ENCODE results near the gene GALNT10. TPM values are rescaled to one million over a fixed set of nuclear protein-coding genes. Genes with fewer than 3 reads are reported as not detected.

The GALNT10 gene
- polyA plus RNA-seq, 1 donor = 12.9 TPM

DNA sequence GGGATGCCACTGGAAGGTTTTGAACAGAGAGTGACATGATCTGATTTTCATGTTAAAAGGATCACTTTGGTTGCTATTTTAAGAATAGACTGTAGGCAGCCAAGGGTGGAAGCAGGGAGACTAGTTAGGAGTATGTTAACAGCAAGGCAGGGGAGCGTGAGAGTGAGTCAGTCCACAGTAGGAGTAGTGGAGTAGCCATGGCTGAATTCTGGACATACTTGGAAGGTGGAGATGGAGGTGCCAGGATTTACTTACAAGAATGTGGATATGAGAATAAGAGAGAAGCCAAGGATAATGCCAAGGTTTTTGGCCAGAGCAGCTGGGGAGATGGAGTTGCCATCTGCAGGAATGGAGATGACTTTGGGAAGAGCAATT lies 118.8 kb downstream of the GALNT10 start:
- H3K36me3 ChIP-seq (ENCODE audit: control insufficient read depth, insufficient read depth, low read length) = no peaks in the 10 kb centered on the region
- peaks cover 7% of the 10 kb centered on the region for H3K9me3 ChIP-seq (ENCODE audit: control insufficient read depth, low read depth, low read length)
- 100% methylated on average over 1 of the region's 1 CpG for WGBS (ENCODE audit: insufficient coverage, low lambda C conversion rate)
- no peak for DNase-seq
- no peak overlapping the region for H3K4me3 ChIP-seq (ENCODE audit: low read length)
- no peaks in the 10 kb centered on the region for H3K27me3 ChIP-seq (ENCODE audit: control insufficient read depth, insufficient read depth, low read length)
- H3K27ac ChIP-seq (ENCODE audit: low read length) = no peak overlapping the region
- H3K4me1 ChIP-seq (ENCODE audit: control insufficient read depth, insufficient read depth, low read length) = no peaks in the 10 kb centered on the region

DNA sequence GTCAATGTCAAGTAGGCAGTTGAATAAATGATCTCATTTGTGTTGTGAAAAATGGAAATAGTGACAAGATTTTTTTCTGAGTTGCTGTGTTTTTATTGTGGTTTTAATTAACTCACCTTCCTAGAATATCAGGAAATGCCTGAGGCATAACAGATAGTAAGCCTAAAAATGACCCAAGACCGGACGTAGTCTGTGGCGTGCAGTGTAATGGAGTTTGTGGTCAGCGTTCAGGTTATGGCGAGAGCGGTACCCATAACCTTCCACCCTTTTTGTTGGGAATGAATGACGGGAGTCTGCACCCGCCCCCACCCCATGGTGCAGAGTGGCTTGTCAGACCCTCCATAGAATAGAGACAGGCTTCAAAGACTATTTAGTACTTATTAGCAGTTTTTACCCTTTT lies 119.3 kb downstream of the GALNT10 start:
- DNase-seq = no peak
- Histone ChIP-seq H3K4me3 (ENCODE audit: low read length) (no peak overlapping the region), H3K36me3 (ENCODE audit: control insufficient read depth, insufficient read depth, low read length) (no peaks in the 10 kb centered on the region), H3K9me3 (ENCODE audit: control insufficient read depth, low read depth, low read length) (peaks cover 6% of the 10 kb centered on the region), H3K27ac (ENCODE audit: low read length) (no peak overlapping the region), H3K27me3 (ENCODE audit: control insufficient read depth, insufficient read depth, low read length) (no peaks in the 10 kb centered on the region), H3K4me1 (ENCODE audit: control insufficient read depth, insufficient read depth, low read length) (no peaks in the 10 kb centered on the region)
- WGBS (ENCODE audit: insufficient coverage, low lambda C conversion rate) = no CpG with 5 or more reads among the region's 8 CpGs

DNA sequence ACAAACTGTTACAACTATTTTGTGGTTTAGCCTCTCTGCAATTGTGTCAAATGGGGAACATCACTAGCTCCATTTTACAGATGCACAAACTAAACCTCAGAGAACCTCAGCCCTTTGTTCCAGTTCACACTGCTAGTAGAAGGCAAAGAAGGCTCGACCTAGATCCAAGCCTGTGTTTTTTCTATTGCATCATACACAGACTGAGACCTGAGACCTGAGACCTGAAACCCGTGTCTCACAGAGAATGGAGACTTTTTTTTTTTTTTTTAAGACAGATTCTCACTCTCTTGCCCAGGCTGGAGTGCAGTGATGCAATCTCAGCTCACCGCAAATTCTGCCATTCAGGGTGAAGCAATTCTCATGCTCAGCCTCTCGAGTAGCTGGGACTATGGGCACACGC lies 120.8 kb downstream of the GALNT10 start:
- Histone ChIP-seq H3K27ac (ENCODE audit: low read length) (no peak overlapping the region), H3K27me3 (ENCODE audit: control insufficient read depth, insufficient read depth, low read length) (no peaks in the 10 kb centered on the region), H3K9me3 (ENCODE audit: control insufficient read depth, low read depth, low read length) (no peaks in the 10 kb centered on the region), H3K36me3 (ENCODE audit: control insufficient read depth, insufficient read depth, low read length) (no peaks in the 10 kb centered on the region), H3K4me1 (ENCODE audit: control insufficient read depth, insufficient read depth, low read length) (no peaks in the 10 kb centered on the region), H3K4me3 (ENCODE audit: low read length) (no peak overlapping the region)
- WGBS (ENCODE audit: insufficient coverage, low lambda C conversion rate) = no CpG with 5 or more reads among the region's 5 CpGs
- DNase-seq = no peak

DNA sequence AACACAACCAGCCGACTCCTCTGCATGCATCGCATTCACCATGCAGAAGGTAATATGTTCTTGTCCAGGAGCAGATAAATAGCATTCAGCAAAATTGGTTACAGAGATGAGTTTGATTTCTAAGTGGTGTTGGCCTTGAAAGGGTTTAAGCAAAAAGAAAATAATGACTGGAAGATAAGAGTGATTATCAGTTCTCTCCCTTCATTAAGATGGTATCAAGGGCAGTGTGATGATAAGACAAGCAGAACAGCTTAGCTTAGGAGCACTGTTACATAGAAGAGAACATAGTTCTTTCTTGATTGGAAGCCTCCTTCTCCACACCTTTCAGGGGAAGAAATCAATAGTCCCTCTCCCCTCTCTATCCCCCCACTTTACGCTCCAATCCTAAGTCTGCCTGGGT lies 121.5 kb downstream of the GALNT10 start:
- Histone ChIP-seq H3K9me3 (ENCODE audit: control insufficient read depth, low read depth, low read length) (no peaks in the 10 kb centered on the region), H3K4me3 (ENCODE audit: low read length) (no peak overlapping the region), H3K4me1 (ENCODE audit: control insufficient read depth, insufficient read depth, low read length) (no peaks in the 10 kb centered on the region), H3K36me3 (ENCODE audit: control insufficient read depth, insufficient read depth, low read length) (no peaks in the 10 kb centered on the region), H3K27ac (ENCODE audit: low read length) (no peak overlapping the region), H3K27me3 (ENCODE audit: control insufficient read depth, insufficient read depth, low read length) (no peaks in the 10 kb centered on the region)
- DNase-seq = no peak
- no CpG with 5 or more reads among the region's 3 CpGs for WGBS (ENCODE audit: insufficient coverage, low lambda C conversion rate)

DNA sequence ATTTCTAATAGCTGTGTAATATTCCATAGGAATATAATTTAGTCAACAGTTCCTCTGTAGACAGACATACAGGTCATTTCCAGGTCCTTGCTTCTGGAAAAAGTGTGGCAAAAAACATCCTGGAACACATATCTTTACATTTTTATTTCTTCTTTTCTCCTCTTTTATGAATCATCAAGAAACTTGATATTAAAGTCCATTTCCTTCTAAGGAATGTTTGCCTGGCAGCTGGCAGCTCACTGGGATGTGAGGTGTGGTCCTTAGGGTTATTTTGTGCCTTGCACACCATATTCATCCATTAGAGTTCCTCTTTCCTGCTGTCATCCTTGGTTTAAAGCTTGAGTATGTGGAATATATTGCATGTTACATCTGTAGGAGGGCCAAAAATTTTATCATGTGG lies 122.0 kb downstream of the GALNT10 start:
- H3K27ac ChIP-seq (ENCODE audit: low read length) = no peak overlapping the region
- no peak overlapping the region for H3K4me3 ChIP-seq (ENCODE audit: low read length)
- no peaks in the 10 kb centered on the region for H3K27me3 ChIP-seq (ENCODE audit: control insufficient read depth, insufficient read depth, low read length)
- no peaks in the 10 kb centered on the region for H3K36me3 ChIP-seq (ENCODE audit: control insufficient read depth, insufficient read depth, low read length)
- DNase-seq = no peak
- H3K4me1 ChIP-seq (ENCODE audit: control insufficient read depth, insufficient read depth, low read length) = no peaks in the 10 kb centered on the region
- no peaks in the 10 kb centered on the region for H3K9me3 ChIP-seq (ENCODE audit: control insufficient read depth, low read depth, low read length)

DNA sequence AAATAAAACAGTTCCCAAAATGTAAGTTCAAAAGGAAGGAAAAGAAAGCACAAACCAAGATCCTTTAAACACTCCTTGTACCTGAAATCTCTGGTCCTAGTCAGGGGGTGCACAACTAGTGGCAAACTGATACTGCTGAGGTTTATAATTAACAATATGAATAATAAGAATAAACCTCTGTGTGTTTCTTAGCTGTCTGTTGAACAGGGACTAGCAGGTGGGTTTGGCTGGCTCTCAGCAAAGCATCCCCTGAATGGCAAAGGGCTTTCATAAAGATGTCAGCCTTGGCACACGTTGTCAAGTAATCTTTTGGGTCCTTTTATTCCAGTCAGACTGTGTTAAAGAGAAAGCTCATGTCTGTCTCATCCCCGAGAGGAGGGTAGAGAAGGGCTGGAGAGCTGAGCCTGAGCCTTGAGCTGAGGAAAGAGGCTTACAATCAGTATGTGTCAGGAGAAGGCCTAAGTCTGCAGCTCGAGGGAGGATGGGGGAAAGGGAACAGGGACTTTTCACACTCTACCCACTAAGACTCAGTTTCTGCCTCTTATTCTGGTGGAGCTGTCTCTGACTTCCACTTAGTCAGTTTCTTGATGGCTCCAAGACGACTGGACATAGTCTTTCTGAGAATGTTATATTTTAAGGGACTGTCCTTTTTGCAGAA lies 123.0 kb downstream of the GALNT10 start:
- H3K27me3 ChIP-seq (ENCODE audit: control insufficient read depth, insufficient read depth, low read length) = no peaks in the 10 kb centered on the region
- H3K9me3 ChIP-seq (ENCODE audit: control insufficient read depth, low read depth, low read length) = no peaks in the 10 kb centered on the region
- H3K4me1 ChIP-seq (ENCODE audit: control insufficient read depth, insufficient read depth, low read length) = no peaks in the 10 kb centered on the region
- no CpG with 5 or more reads among the region's 4 CpGs for WGBS (ENCODE audit: insufficient coverage, low lambda C conversion rate)
- H3K36me3 ChIP-seq (ENCODE audit: control insufficient read depth, insufficient read depth, low read length) = no peaks in the 10 kb centered on the region
- H3K27ac ChIP-seq (ENCODE audit: low read length) = no peak overlapping the region
- DNase-seq = no peak
- no peak overlapping the region for H3K4me3 ChIP-seq (ENCODE audit: low read length)

DNA sequence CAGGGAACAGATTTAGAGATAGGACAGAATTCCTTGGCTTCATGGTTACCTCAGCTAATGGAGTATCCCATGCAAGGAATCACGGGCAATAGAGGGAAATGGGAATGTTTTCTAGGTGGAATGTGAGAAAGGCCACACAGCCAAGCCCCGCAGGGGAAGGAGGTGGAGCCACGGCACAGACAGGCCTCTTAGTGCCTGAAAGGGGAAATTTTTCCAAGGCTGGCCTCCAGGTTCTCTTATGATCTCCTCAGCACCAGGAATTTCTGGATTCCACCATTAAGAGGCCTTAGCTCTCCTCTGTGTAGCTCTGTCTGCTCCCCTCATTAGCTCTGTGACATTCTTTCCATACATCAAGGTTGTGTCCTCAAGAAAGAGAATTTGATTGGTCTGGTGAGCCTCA lies 124.7 kb downstream of the GALNT10 start:
- WGBS (ENCODE audit: insufficient coverage, low lambda C conversion rate) = no CpG with 5 or more reads among the region's 3 CpGs
- no peak for DNase-seq

DNA sequence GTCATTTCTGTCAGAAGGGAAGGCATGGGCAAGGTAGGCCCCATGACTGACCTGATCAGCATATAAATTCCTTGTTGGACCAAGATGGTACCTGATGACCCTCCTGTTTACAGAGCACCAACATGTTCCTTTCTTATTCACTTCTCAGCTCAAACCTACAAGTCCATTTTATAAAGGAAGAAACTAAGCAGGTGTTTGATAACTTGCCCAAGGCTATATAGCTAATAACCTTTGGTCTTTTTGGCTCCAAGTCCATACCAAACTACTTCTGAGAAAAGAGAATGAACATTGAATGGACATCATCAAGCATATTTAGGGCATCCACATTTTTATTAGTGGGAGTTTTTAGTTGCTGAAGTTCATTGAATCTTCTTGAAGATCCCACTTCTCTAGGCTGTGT lies 125.2 kb downstream of the GALNT10 start:
- Histone ChIP-seq H3K9me3 (ENCODE audit: control insufficient read depth, low read depth, low read length) (no peaks in the 10 kb centered on the region), H3K4me3 (ENCODE audit: low read length) (no peak overlapping the region), H3K4me1 (ENCODE audit: control insufficient read depth, insufficient read depth, low read length) (no peaks in the 10 kb centered on the region), H3K36me3 (ENCODE audit: control insufficient read depth, insufficient read depth, low read length) (no peaks in the 10 kb centered on the region), H3K27me3 (ENCODE audit: control insufficient read depth, insufficient read depth, low read length) (no peaks in the 10 kb centered on the region), H3K27ac (ENCODE audit: low read length) (no peak overlapping the region)
- DNase-seq = no peak

More for the DNA sequence above, 124.7 kb downstream of the GALNT10 start:
- Histone ChIP-seq H3K27me3 (ENCODE audit: control insufficient read depth, insufficient read depth, low read length) (no peaks in the 10 kb centered on the region), H3K36me3 (ENCODE audit: control insufficient read depth, insufficient read depth, low read length) (no peaks in the 10 kb centered on the region), H3K4me3 (ENCODE audit: low read length) (no peak overlapping the region), H3K9me3 (ENCODE audit: control insufficient read depth, low read depth, low read length) (no peaks in the 10 kb centered on the region), H3K4me1 (ENCODE audit: control insufficient read depth, insufficient read depth, low read length) (no peaks in the 10 kb centered on the region), H3K27ac (ENCODE audit: low read length) (no peak overlapping the region)

DNA sequence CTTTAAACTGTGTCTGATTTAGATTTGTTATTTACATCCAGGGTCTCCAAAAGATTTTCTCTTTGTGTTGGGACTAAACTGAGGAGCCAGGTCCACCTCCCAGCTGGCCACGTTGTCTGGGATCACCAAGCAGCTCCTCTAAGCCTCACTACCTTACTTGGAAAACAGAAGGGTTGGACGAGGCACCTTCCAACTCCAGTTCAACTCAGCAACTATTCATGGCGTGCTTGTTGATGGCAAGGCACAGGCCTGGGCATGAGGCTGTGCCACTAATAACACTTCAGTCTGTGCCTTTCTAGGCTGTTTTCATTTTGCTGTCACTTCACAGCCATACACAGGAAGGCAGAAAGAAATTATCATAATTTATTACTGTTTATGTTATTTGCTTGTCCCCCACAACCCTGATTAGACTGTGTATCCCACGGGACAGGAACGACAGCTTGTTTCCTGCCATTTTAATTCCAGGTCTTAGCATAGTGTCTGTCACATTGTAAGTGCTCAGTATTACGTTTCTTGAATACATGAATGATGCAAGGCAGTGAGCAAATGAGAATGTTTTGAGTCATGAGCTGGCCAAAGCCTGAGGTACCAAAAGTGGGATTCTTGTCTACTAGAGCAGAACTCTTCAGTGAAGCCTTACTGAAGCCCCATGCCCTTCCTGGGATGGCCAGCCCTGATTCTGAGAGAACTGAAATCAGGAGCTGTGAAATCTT lies 125.8 kb downstream of the GALNT10 start:
- no peaks in the 10 kb centered on the region for H3K9me3 ChIP-seq (ENCODE audit: control insufficient read depth, low read depth, low read length)
- H3K4me1 ChIP-seq (ENCODE audit: control insufficient read depth, insufficient read depth, low read length) = no peaks in the 10 kb centered on the region
- no peaks in the 10 kb centered on the region for H3K27me3 ChIP-seq (ENCODE audit: control insufficient read depth, insufficient read depth, low read length)
- no CpG with 5 or more reads among the region's 6 CpGs for WGBS (ENCODE audit: insufficient coverage, low lambda C conversion rate)
- no peak for DNase-seq
- no peak overlapping the region for H3K27ac ChIP-seq (ENCODE audit: low read length)
- no peaks in the 10 kb centered on the region for H3K36me3 ChIP-seq (ENCODE audit: control insufficient read depth, insufficient read depth, low read length)
- no peak overlapping the region for H3K4me3 ChIP-seq (ENCODE audit: low read length)

DNA sequence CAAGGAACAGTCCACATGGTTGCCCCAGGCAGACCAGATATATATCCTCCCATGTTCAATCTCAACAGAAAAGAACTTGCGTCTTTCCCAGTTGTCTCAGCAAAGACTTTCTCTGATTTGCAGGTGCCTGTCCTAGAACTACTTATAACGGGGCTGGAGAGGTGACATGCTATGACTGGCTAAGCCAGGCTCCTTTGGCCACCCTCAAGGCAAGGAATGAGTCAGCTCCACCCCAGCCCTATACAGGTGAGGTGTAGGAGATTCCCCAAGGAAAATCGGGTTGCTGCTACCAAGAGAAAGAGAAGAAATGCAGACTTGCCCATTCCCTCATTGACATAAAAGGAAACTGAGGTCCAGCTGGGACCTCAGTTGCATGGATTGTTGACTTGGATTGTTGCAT lies 127.4 kb downstream of the GALNT10 start:
- H3K4me3 ChIP-seq (ENCODE audit: low read length) = no peak overlapping the region
- H3K36me3 ChIP-seq (ENCODE audit: control insufficient read depth, insufficient read depth, low read length) = no peaks in the 10 kb centered on the region
- WGBS (ENCODE audit: insufficient coverage, low lambda C conversion rate) = no CpG with 5 or more reads among the region's 3 CpGs

DNA sequence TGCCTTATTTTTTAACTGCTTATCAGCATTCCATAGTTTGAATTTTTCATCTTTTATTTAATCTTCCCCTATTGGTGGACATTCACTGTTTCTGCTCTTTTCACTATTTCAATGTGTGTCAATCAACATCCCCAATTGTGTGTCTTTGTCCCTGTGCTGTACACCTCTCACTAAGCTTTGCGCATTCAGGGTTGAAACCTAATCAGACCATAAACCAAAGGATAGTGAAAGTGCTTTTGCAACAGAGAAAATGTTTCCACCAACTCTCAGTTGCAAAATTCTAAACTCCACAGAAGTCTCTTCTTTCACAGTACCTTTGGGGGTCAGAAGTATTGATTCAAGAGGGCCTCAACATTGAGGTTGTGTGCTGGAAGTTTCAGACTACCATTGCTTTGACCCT lies 128.2 kb downstream of the GALNT10 start:
- Histone ChIP-seq H3K36me3 (ENCODE audit: control insufficient read depth, insufficient read depth, low read length) (no peaks in the 10 kb centered on the region), H3K27me3 (ENCODE audit: control insufficient read depth, insufficient read depth, low read length) (no peaks in the 10 kb centered on the region), H3K27ac (ENCODE audit: low read length) (no peak overlapping the region), H3K4me3 (ENCODE audit: low read length) (no peak overlapping the region), H3K9me3 (ENCODE audit: control insufficient read depth, low read depth, low read length) (no peaks in the 10 kb centered on the region), H3K4me1 (ENCODE audit: control insufficient read depth, insufficient read depth, low read length) (no peaks in the 10 kb centered on the region)
- DNase-seq = no peak
- WGBS (ENCODE audit: insufficient coverage, low lambda C conversion rate) = no CpG with 5 or more reads among the region's 1 CpG

More for the DNA sequence above, 127.4 kb downstream of the GALNT10 start:
- no peaks in the 10 kb centered on the region for H3K27me3 ChIP-seq (ENCODE audit: control insufficient read depth, insufficient read depth, low read length)
- no peak overlapping the region for H3K27ac ChIP-seq (ENCODE audit: low read length)
- H3K4me1 ChIP-seq (ENCODE audit: control insufficient read depth, insufficient read depth, low read length) = no peaks in the 10 kb centered on the region
- DNase-seq = no peak
- no peaks in the 10 kb centered on the region for H3K9me3 ChIP-seq (ENCODE audit: control insufficient read depth, low read depth, low read length)
